WI38 (cell line): ENCODE measurements around the gene NUCKS1.

Source experiments
- H3K4me3 ChIP-seq: 2 replicates; pipeline ENCODE4 v1.5.1; 2011; ENCODE audit warnings: low read depth, mild to moderate bottlenecking, control low read depth, low read length
- TF ChIP-seq, protein P1 (sequence below): IDR thresholded peaks from 2 replicates; pipeline ENCODE4 v1.5.1; 2012; ENCODE audit warnings: low read depth, mild to moderate bottlenecking, control low read depth, low read length

NUCKS1 gene, protein sequence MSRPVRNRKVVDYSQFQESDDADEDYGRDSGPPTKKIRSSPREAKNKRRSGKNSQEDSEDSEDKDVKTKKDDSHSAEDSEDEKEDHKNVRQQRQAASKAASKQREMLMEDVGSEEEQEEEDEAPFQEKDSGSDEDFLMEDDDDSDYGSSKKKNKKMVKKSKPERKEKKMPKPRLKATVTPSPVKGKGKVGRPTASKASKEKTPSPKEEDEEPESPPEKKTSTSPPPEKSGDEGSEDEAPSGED

DNA sequence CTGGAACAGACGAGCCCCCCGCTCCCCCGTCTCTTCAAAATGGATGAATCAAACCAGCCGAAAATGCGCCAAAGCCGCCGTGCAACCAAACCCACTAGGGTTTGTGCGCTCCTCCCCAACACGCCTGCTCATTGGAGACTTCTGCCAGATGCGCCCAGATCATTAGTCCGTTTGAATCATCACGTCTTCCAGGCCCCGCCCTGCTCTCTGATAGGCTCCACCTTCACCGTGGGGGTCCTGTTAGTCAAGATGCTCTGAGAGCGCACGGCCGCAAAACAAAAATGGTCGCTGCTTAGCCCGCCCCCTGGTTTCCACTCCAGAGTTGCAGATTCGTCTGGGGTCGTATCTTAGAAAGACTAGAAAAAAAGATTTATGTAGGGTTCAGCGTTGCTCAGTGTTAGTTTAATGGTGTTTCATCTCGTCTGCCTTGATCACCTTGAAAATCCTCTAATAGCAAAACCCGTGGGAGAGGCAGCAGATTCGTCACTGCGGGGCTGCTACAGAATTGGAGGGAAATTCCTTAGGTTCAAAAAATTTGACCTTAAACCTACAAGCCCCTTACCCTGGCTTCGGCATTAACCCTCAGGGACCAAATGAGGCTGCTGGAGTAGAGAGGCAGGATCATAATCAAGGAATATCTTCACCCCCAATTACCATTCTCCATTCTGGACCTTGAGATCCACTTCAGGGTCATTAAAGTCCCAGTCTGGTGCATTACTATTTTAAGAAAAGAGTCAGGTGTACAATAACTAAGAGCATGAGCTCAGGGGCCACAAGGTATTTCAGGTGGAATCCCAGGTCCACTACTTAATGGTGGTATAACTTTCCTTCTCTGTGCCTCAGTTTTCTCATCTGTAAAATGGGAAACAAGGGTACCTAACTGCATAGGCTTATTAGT is at the start of gene NUCKS1:
TSS of gene NUCKS1 (minus strand) at position 45 of the 898 bp plus-strand sequence. CDS start 209 bp downstream, outside the sequence.
- H3K4me3 ChIP-seq = peak within 1 kb of the TSS; percentile 92
- TF ChIP-seq, protein P1, sequence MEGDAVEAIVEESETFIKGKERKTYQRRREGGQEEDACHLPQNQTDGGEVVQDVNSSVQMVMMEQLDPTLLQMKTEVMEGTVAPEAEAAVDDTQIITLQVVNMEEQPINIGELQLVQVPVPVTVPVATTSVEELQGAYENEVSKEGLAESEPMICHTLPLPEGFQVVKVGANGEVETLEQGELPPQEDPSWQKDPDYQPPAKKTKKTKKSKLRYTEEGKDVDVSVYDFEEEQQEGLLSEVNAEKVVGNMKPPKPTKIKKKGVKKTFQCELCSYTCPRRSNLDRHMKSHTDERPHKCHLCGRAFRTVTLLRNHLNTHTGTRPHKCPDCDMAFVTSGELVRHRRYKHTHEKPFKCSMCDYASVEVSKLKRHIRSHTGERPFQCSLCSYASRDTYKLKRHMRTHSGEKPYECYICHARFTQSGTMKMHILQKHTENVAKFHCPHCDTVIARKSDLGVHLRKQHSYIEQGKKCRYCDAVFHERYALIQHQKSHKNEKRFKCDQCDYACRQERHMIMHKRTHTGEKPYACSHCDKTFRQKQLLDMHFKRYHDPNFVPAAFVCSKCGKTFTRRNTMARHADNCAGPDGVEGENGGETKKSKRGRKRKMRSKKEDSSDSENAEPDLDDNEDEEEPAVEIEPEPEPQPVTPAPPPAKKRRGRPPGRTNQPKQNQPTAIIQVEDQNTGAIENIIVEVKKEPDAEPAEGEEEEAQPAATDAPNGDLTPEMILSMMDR = no peak

DNA sequence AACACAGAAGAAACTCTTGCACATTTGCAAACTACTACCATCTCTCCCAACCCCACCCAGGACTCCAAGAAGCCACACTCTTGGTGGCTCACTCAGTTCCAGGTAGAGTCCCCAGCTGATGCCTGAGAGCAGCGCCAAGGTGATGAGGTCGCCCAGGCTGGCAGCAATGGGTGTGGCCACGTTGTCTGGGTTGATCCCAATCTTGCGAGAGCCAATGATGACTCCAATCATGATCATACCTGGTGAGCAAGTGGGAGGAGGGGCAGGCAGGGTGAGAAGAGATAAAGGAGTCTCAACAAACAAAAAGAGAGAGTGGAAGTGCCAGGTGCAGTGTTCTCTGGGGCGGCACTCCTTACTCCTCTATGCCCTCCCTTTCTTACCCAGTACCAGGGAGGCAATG is 48.6 kb upstream of the NUCKS1 start:
- no peak overlapping the region for H3K4me3 ChIP-seq
- TF ChIP-seq, protein P1 = no peak

DNA sequence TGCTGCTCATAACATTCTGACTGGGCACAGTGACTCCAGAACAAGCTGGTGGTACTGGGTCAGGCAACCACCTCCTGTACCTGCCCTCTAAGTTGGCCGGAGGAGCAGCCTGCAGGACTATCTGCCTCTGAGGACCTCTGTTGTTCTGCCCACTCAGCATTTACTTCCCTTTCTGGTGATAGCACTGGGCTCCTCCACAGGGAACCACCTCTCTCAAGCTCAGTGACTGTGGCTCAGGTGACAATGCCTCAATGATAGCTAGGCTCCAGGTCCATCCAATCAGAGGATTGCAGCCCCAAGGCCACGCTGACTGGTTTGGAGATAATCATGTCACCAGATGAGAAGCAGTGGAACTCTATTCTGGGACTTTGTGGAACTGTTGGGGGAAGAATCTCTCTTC is 47.2 kb upstream of the NUCKS1 start:
- TF ChIP-seq, protein P1 = no peak
- H3K4me3 ChIP-seq = no peak overlapping the region

DNA sequence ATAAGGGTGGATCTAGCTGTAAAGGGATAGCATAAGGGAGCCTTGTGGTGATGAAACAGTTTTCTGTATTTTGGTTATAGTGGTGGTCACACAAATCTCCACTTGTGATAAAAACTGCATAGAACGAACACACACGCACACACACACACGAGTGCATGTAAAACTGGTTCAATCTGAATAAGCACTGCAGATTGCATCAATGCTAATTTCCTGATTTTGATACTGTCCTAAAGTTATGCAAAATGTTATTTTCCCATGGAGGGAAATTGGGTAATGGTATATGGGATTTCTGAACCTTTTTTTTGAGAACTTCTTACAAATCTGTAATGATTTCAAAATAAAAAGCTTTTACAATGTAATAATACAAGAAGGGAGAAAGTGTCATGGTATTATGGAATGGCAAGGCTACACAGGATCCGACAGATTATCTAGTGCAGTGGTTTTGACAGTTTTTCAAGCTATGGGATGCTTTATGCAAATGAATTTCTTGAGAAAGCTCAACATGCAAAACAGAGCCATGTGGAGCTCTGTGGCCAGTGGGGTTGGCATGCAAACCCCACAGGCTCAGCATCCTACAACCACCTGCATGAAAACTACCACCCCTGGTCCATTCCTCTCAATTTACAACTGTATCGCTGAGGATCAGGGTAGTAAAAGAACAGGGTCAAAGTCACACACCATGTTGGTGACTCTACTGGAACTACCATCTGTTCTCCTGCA is 44.2 kb upstream of the NUCKS1 start:
- TF ChIP-seq, protein P1 = no peak
- no peak overlapping the region for H3K4me3 ChIP-seq

DNA sequence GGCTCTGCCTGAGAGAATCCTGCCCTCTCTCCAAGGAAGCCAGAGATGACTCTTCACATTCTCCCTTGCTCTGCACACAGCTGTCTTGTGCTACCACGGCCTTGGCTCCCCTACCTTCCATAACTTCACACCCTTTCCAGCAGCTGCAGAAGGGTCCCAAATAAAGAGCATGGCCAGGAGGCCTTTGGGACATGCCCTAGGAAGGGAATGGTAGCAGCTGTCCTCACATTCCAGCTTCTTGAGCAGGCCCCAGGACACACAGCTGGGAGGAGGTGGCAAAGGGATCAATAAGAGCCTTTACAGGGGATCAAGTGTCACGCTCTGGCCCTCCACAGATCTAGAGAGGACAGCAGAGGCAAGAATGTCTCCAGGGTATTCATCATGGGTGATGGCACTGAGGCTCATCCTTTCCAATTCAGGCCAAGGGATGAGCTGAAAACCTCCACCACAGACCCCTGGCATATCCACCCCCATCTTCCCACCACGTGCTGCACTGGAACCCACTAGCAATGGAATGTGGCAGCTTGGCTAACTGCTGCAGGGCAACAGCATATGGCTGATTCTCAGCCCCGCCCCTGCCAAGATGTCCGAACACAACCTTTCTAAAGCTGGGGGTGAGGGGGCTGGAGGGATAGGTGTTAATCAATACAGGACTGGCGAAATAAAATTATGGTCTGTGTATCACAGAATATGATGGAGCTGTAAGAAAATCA is 43.1 kb upstream of the NUCKS1 start:
- TF ChIP-seq, protein P1 = no peak

DNA sequence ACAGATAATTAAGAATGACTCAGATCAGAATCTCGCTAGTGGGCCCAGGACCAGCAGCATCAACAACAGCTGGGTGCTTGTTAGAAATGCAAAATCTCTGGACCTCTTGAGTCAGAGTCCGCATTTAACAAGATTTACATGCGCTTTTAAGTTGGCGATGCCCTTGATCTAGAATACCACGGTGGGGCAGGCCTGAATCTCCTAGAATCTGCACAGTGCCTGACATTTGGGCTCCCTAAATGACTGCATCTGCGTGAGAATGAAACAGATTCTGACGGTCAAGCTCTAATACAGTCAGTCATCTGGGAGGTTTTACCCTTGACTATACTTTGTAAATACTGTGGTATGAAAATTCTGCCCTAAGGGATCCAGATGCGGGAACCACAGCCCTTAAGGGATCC is 42.5 kb upstream of the NUCKS1 start:
- no peak overlapping the region for H3K4me3 ChIP-seq
- TF ChIP-seq, protein P1 = no peak

More for the DNA sequence above, 43.1 kb upstream of the NUCKS1 start:
- H3K4me3 ChIP-seq = no peak overlapping the region
